Hepatocyte (in vitro differentiated cells): ENCODE data around the gene PRKACA. TPM values are rescaled to one million over a fixed set of nuclear protein-coding genes. Genes with fewer than 3 reads are reported as not detected.

ENCODE experiments used
- DNase-seq: peaks from one replicate; pipeline ENCODE4 v3.0.0-alpha.2; 2016; ENCODE audit warnings: low spot score
- H2AFZ ChIP-seq: fragments of 200-600 bp; sonication (generic); 2 replicates; pipeline ENCODE4 v1.6.0; 2016; ENCODE audit warnings: antibody characterized with exemption, mild to moderate bottlenecking
- H3K27ac ChIP-seq: fragments of 200-600 bp; sonication (generic); 2 replicates; pipeline ENCODE4 v1.5.1; 2016; ENCODE audit warnings: mild to moderate bottlenecking
- H3K27me3 ChIP-seq: fragments of 200-600 bp; sonication (generic); 2 replicates; pipeline ENCODE4 v1.6.1; 2016
- H3K36me3 ChIP-seq: fragments of 200-600 bp; sonication (generic); replicated peaks from 2 replicates; pipeline ENCODE4 v1.5.1; 2016; ENCODE audit warnings: low read depth; ENCODE audit not compliant: insufficient read depth
- H3K4me1 ChIP-seq: fragments of 200-600 bp; sonication (generic); 2 replicates; pipeline ENCODE4 v1.5.1; 2016; ENCODE audit warnings: mild to moderate bottlenecking, moderate library complexity; ENCODE audit not compliant: insufficient read depth
- H3K4me2 ChIP-seq: fragments of 200-600 bp; sonication (generic); 2 replicates; pipeline ENCODE4 v1.6.0; 2016
- H3K4me3 ChIP-seq: fragments of 200-600 bp; sonication (generic); 2 replicates; pipeline ENCODE4 v1.5.1; 2016; ENCODE audit warnings: mild to moderate bottlenecking
- H3K79me2 ChIP-seq: fragments of 200-600 bp; sonication (generic); 2 replicates; pipeline ENCODE4 v1.6.0; 2017; ENCODE audit warnings: mild to moderate bottlenecking
- H3K9me2 ChIP-seq: fragments of 200-600 bp; sonication (generic); replicated peaks from 2 replicates; pipeline ENCODE4 v1.6.0; 2017; ENCODE audit warnings: mild to moderate bottlenecking; ENCODE audit not compliant: insufficient read depth
- H3K9me3 ChIP-seq: fragments of 200-600 bp; sonication (generic); 2 replicates; pipeline ENCODE4 v1.5.1; 2016; ENCODE audit warnings: low read depth, mild to moderate bottlenecking
- H4K20me1 ChIP-seq: fragments of 200-600 bp; sonication (generic); 2 replicates; pipeline ENCODE4 v1.6.0; 2016; ENCODE audit warnings: mild to moderate bottlenecking; ENCODE audit not compliant: insufficient read depth, poor library complexity, severe bottlenecking
- CTCF ChIP-seq: fragments of 200-600 bp; sonication (generic); IDR thresholded peaks from 2 replicates; pipeline ENCODE4 v1.5.1; 2016; ENCODE audit warnings: antibody characterized with exemption, mild to moderate bottlenecking; ENCODE audit not compliant: poor library complexity
- EZH2 ChIP-seq: fragments of 200-600 bp; sonication (generic); IDR thresholded peaks from 2 replicates; pipeline ENCODE4 v1.6.1; 2016; ENCODE audit warnings: antibody characterized with exemption, mild to moderate bottlenecking, borderline replicate concordance
- EZH2phosphoT487 ChIP-seq: fragments of 200-600 bp; sonication (generic); IDR thresholded peaks from one replicate; pipeline ENCODE4 v1.6.1; 2018; ENCODE audit warnings: antibody characterized with exemption, mild to moderate bottlenecking, low read depth, moderate library complexity; ENCODE audit not compliant: unreplicated experiment, severe bottlenecking
- WGBS: methylation state at CpG from one replicate; pipeline ENCODE4 v1.1.6; 2016; ENCODE audit warnings: low lambda C conversion rate; ENCODE audit errors: missing lambda C conversion rate; 5-methylcytosine and 5-hydroxymethylcytosine counted together
- polyA plus RNA-seq: library from polyadenylated mRNA; unstranded; fragments of >200 nt; fragmentation: Nextera tagmentation; extraction: Ambion mirVana; gene quantifications from 2 replicates; pipeline ENCODE4 v1.2.1, GENCODE V29; 2016
- total RNA-seq: library from RNA; depleted of rRNA; stranded (reverse); fragments of >200 nt; gene quantifications from 2 replicates; pipeline ENCODE4 v1.2.3, GENCODE V29; 2014

PRKACA gene
- total and polyA plus RNA-seq, 2 experiments from 2014 or later: 13.4 to 41.5 TPM

GRCh38 chr19:14106840-14107239, 10.7 kb downstream of the PRKACA start:
- WGBS: 98% methylated on average over 11 of the region's 16 CpGs
- Histone ChIP-seq H3K4me3 (no peak overlapping the region), H2AFZ (no peak overlapping the region), H4K20me1 (no peaks in the 10 kb centered on the region), H3K4me1 (no peaks in the 10 kb centered on the region), H3K9me3 (no peaks in the 10 kb centered on the region), H3K36me3 (no peaks in the 10 kb centered on the region), H3K4me2 (no peak overlapping the region), H3K79me2 (peaks cover 15% of the 10 kb centered on the region), H3K9me2 (no peaks in the 10 kb centered on the region), H3K27me3 (no peaks in the 10 kb centered on the region), H3K27ac (no peak overlapping the region)
- DNase-seq: no peak
- TF ChIP-seq EZH2phosphoT487: no peak
- no peak for TF ChIP-seq EZH2
- no peak for TF ChIP-seq CTCF

- Histone ChIP-seq H3K4me1 (no peaks in the 10 kb centered on the region), H2AFZ (no peak overlapping the region), H4K20me1 (no peaks in the 10 kb centered on the region), H3K9me2 (no peaks in the 10 kb centered on the region), H3K27me3 (no peaks in the 10 kb centered on the region), H3K79me2 (peaks cover 11% of the 10 kb centered on the region), H3K27ac (no peak overlapping the region), H3K36me3 (no peaks in the 10 kb centered on the region), H3K4me3 (no peak overlapping the region), H3K9me3 (no peaks in the 10 kb centered on the region), H3K4me2 (no peak overlapping the region)
- 82% methylated on average over 8 of the region's 8 CpGs for WGBS
- no peak for DNase-seq
- TF ChIP-seq EZH2phosphoT487 (no peak), CTCF (no peak), EZH2 (no peak)
Measured at GRCh38 chr19:14105680-14106079, 11.9 kb downstream of the PRKACA start.

GRCh38 chr19:14103310-14103709, 14.3 kb downstream of the PRKACA start:
- H3K9me3 ChIP-seq: no peaks in the 10 kb centered on the region
- no peak for DNase-seq
- no peak overlapping the region for H2AFZ ChIP-seq
- no peaks in the 10 kb centered on the region for H3K27me3 ChIP-seq
- TF ChIP-seq CTCF (no peak), EZH2 (no peak), EZH2phosphoT487 (no peak)
- no peak overlapping the region for H3K4me2 ChIP-seq
- no peaks in the 10 kb centered on the region for H3K4me1 ChIP-seq
- H3K4me3 ChIP-seq: no peak overlapping the region
- no peaks in the 10 kb centered on the region for H3K9me2 ChIP-seq
- peaks cover 3% of the 10 kb centered on the region for H3K79me2 ChIP-seq
- H3K27ac ChIP-seq: no peak overlapping the region
- H3K36me3 ChIP-seq: no peaks in the 10 kb centered on the region
- WGBS: 100% methylated on average over 1 of the region's 1 CpG
- no peaks in the 10 kb centered on the region for H4K20me1 ChIP-seq

GRCh38 chr19:14102756-14103155, 14.8 kb downstream of the PRKACA start:
- Histone ChIP-seq H3K79me2 (no peaks in the 10 kb centered on the region), H3K4me1 (no peaks in the 10 kb centered on the region), H3K4me3 (no peak overlapping the region), H4K20me1 (no peaks in the 10 kb centered on the region), H3K36me3 (no peaks in the 10 kb centered on the region), H3K27me3 (no peaks in the 10 kb centered on the region), H3K4me2 (no peak overlapping the region), H3K9me2 (no peaks in the 10 kb centered on the region), H2AFZ (no peak overlapping the region), H3K27ac (no peak overlapping the region), H3K9me3 (no peaks in the 10 kb centered on the region)
- TF ChIP-seq EZH2: no peak
- TF ChIP-seq EZH2phosphoT487: no peak
- no peak for TF ChIP-seq CTCF
- DNase-seq: no peak
- WGBS: 93% methylated on average over 10 of the region's 10 CpGs
